HG02884 (cell line): ENCODE data around the gene GIPR.
"Not testable (repeated sequence)": the region's sequence is repeated elsewhere in the genome, so short reads cannot be mapped to it uniquely, and the experiment has no call there.

Source experiments
- ATAC-seq: cut with Tn5 transposase; IDR thresholded peaks from one replicate; pipeline ENCODE4 v1.9.1; 2021; ENCODE audit warnings: mild to moderate bottlenecking, moderate library complexity; ENCODE audit not compliant: unreplicated experiment

GIPR gene

DNA sequence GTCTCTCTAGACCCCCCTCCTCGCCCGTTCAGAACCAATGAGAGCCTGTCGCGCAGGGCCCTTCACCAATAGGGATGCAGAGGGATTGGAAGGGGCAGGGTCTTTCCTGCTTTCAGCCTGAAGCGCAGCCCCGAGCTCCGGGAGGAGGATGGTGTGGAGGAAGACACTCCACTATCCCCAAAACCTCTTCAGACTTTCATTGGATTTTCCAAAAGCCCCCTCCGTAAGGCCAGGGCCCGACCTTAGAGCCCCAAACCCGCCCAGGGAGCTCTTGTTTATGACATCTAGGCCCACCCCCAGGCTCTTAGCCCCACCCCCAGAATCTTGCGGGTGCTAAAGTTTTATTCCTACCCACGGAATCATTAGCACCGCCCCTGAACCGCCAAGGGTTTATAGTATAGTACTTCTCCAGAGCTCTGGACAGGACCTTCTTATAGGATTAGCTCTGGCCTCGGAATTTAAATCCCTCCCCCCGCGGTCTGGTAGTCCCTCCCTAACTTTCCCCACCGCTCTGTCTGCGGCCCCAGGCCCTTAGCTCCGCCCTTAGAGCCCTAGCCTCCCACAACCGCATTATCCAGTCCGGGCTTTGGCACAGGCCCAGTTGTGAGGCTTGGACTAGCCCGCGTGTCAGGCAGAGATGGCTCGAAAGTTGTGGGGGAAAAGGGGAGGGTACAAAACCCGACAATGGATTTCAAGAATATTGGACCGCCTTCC is 22.2 kb upstream of the GIPR start:
- ATAC-seq: no peak

DNA sequence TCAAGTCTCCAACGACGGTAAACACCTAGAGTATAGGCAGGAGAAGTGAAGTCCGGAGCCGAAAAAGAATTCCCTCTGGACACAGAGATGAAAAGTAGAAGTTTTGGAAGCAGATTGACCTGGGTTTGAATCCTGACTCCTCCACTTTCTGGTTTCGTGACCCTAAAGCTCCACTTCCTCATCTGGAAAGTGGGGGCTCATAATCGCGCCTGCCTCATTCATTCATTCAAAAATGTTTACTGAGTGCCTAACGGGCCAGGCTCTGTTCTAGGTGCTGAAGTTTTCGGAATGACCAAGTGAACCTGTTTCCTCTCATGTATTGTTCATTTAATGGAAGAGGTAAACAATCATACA is 21.7 kb upstream of the GIPR start:
- ATAC-seq: no peak

DNA sequence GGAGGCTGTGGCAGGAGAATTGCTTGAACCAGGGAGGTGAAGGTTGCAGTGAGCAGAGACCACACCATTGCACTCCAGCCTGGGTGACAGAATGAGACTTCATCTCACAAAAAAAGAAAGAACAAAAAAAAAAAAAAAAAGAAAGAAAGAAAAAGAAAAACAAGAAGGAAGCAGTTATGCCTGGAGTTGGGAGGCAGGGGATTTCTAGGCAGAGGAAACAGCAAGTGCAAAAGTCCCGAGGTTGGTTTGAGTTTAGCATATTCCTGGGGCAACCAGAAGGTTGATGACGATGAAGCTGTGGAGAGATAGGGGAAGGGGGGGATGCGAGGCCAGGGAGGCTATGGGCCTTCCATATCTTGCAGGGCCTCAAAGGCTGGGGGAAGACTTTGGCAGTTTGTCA is 17.3 kb upstream of the GIPR start:
- ATAC-seq: no peak

DNA sequence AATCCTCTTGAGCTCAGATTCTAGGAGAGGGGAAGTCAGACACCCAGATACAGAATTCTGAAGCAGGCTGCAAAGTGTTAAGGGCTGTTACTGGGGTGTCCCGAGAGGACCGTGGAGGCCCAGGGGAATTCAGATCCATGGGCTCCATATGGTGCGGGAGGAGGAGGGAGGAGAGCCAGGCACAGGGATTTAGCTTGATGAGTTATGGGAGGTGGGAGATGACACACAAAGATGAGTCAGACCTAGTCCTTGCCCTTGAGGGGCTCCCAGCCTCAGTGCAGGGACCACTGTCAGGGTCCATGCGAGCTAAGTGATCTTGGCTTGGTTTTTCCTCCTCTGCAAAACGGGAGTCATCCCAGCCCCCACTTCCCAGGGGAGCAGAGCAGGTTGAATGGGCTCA is 14.4 kb upstream of the GIPR start:
- ATAC-seq: no peak

DNA sequence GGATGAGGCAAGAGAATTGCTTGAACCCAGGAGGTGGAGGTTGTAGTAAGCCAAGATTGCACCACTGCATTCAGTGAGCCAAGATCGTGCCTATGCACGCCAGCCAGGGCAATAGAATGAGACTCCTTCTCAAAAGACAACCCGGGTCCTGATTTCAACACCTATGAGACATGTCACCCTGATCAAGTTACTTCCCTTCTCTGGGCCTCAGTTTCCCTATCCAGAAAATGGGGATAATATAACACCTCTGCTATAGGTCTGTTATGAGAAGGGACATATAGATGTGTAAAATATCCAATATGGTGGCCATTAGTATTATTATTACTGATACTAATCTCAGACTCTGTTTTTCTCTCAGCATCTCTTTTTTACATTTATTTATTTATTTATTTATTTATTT is 12.9 kb upstream of the GIPR start:
- ATAC-seq: no peak

DNA sequence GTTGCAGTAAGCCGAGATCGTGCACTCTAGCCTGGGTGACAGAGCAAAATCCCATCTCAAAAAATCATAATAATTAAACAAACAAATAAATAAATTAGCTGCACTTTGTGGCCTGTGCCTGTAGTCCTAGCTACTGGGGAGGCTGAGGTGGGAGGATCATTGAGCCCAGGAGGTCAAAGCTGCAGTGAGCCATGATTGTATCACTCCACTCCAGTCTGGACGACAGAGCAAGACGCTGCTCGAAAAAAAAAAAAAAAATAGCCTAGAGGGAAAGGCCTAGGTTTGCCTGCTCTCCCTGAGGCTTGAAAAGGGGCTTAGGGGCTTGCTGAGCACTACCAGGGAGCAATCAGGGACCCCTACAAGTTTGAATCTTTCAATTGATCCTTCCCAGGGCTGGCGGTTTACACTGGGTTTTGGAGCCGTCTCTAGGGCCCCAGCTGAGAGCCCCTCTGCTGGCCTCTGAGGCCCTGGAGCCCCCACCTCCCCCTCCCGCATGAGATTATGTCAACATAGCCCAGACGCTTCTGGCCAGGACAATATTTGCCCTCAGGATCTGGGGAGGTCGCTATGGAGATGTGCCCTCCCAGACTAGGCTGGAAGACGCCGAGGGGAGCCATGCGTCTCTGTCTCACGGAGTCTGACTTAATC is 10.4 kb upstream of the GIPR start:
- no peak for ATAC-seq

DNA sequence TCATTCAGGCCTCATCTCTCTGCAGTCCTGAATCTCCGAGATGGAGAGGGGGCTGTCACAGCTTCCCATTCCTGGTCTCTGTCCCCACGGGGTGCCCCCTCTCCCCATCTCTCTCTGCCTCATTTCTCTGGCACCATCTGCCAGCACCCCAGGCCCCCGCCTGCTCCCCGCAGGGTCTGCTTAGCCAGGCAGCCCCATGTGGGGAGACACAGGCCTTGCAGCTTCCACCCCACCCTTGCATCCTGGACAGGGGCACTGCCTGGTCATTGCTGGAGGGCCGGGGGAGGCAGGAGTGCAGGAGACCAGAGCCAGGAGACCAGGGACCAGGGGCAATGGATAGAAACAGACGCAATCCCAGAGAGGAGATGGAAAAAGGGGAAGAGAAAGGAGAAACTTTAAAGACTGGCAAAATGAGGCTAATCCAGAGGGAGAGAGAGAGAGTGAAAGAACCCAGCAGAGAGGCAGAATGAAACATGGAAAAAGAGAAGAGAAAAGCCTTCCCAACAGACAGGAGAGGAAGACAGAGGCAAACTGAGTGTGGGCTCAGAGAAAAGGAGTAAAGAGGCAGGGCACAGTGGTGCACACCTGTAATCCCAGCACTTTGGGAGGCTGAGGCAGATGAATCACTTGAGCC is 8.8 kb upstream of the GIPR start:
- no peak for ATAC-seq

DNA sequence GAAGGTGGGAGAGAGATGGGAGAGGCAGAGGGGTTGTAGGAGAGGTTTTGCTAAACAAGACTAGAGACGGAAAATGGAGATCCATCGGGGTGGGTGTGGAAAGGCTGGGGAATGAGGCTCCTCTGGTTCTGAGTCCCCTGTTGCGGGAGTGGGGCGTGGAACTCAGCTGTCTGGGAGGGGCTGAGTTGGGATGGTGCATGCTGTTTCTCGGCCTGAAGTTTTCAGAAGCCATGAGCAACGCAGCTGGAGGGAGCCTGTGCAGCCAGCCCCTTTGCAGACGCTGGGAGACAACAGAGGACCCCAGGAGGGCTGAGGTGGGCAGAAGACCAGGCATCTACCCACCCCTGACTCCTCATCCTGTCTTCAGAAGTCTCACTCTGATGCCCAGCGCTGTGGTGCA is 7.4 kb upstream of the GIPR start:
- ATAC-seq: no peak

DNA sequence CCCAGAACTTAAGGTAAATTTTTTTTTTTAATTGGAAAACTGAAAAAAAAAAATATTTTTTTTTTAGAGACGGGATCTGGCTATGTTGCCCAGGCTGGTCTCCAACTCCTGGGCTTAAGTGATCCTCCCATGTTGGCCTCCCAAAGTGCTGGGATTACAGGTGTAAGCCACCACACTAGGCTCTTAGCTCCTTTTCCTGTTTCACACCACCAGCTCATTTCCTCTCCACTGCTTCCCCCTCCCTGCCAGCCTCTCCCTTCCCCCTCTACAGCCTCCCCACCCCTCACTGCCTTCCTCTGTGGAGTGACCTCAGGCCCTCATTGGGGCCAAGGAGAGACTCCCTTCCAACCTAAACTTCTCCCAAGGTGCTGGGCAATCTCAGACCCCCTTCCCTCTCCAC is 4.2 kb upstream of the GIPR start:
- no peak for ATAC-seq

DNA sequence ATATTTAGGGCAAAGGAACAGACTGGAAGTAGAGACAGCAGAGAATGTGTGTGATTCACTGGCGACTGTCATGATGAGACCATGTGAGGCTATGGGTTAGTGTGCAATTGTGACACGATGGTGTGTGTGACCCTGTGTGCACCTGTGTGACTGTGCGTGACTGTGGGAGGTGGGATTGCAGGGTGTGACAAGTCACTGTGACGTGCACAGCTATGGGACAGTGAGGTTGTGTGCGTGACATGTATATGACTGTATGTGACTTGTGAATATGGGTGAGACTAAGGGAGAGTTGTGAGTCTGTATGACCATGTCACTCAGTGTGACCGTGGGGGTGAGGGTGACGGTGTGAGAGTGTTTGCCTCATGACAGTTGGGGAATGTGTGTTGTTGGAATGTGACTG is 3.4 kb upstream of the GIPR start:
- ATAC-seq: no peak

DNA sequence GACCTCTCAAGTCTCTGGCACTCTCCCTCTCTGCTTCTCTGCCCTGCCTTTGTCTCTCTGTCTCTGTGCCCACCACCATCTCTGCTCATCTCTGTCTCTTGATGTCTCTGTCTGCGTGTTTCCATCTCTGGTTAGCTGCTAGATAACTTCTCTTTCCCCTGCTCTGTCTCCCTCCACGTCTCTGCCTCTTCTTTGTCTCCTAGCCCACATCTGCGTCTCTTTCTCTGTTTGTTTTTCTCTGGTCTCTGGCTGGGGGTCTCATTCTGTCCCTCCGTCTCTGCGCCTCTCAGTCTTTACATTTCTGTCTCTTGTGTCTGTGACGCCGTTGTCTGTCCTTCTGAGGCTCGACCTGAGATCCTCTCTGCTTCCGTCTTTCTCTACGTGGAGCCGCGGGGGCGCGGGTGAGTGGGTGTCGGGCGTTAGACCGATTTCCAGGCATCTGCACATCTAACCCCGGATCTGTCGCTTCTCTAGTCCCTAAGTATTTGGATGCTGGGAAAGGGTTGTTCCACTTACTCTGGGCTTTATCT is 386 bp downstream of the GIPR start:
- no peak for ATAC-seq

DNA sequence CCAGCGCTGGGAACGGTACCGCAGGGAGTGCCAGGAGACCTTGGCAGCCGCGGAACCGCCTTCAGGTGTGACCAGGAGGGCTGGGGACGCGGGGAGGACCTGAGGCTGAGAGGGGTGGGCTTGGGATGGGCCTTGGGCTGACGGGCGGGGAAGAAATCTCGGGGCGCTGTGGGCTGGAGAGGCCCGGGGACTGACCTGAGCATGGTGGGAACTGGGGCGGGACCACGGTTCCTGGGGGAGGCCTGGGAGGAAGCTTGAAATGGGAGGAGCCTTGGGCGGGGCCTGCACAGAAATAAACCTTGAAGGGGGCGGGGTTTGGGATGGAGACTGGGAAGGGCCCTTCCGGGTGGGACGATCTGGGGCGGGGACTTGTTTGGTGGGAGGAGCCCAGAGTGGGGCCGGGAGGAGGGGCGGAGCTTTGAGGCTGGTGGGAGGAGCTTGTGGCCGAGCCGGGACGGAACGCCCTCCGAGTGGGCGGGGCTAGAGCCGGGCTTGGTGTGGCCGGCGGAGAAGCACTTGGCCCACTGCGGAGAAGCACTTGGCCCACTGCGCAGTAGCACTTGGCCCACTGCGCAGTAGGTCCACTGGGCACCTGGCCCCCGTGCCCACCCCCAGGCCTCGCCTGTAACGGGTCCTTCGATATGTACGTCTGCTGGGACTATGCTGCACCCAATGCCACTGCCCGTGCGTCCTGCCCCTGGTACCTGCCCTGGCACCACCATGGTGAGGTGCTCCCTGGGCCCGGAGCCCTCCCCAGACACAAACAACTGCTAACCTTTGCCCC is 2.8 kb downstream of the GIPR start:
- ATAC-seq: no peak

DNA sequence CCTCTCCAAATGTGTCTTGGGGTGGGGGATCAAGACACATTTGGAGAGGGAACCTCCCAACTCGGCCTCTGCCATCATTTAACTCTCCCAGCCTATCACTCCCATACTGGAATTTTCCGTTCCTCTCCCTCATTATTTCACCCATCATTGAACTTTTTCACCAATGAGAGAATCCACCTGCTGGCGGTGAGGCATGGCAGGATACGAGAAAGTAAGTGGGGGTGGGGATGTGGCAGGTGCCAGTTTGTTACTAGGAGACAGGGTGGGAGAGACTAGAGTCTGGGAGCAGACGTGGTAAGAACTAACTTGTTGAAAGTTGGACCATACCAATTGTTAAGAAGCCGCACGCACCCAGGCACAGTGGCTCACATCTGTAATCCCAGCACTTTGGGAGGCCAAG is 6.9 kb downstream of the GIPR start:
- ATAC-seq: no peak

DNA sequence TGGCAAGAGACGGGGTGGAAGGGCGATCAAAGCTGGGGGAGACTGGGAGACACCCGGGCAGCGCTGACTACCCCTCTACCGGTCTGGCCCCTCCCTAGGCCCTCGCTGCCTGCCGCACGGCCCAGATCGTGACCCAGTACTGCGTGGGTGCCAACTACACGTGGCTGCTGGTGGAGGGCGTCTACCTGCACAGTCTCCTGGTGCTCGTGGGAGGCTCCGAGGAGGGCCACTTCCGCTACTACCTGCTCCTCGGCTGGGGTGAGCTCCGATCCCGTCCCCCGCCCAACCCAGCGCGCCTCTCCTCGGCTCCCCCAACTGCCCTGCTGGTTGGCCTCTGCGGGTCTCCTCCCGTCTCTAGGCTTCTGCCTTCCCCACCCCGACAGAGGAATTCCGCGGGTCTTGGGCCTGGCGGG is 8.8 kb downstream of the GIPR start:
- ATAC-seq: no peak

DNA sequence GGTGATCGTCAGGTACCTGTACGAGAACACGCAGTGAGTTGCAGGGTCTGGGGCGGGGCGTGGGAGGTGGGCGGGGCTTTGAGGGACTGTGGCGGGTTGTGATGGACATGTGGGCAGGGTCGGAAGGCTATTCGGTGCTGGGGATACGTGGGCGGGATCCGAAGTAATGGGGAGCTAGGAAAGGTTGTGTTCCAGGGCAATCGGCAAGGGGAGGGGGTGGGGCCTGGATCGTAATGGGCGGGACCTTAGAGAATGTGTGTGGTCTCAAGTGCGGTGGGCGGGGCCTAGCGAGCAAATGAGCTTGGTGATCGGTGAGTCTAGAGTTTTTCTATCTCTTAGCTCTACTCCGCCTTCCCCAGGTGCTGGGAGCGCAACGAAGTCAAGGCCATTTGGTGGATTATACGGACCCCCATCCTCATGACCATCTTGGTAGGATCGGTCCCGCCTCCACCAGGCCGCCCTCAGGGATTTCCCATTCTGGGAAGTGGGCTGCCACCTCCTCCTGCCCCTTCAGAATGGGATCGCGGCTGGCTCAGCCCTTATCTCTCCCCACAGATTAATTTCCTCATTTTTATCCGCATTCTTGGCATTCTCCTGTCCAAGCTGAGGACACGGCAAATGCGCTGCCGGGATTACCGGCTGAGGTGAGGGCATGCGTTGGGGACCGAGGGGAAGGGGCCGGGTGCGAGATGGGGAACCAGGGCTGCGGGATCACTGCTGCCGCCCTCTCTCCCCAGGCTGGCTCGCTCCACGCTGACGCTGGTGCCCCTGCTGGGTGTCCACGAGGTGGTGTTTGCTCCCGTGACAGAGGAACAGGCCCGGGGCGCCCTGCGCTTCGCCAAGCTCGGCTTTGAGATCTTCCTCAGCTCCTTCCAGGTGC is 9.6 kb downstream of the GIPR start:
- no peak for ATAC-seq

DNA sequence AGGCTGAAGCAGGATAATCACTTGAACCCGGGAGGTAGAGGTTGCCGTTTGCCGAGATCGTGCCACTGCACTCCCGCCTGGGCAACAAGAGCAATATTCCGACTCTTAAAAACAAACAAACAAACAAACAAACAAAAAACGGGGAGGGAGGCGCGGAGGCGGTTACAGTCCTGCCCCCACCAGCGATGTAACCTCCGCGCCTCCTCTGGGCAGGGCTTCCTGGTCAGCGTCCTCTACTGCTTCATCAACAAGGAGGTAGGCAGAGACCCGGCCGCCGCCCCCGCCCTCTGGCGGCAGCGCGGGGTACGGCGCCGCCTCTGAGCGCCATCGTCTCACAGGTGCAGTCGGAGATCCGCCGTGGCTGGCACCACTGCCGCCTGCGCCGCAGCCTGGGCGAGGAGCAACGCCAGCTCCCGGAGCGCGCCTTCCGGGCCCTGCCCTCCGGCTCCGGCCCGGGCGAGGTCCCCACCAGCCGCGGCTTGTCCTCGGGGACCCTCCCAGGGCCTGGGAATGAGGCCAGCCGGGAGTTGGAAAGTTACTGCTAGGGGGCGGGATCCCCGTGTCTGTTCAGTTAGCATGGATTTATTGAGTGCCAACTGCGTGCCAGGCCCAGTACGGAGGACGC is 13.5 kb downstream of the GIPR start:
- no peak for ATAC-seq

DNA sequence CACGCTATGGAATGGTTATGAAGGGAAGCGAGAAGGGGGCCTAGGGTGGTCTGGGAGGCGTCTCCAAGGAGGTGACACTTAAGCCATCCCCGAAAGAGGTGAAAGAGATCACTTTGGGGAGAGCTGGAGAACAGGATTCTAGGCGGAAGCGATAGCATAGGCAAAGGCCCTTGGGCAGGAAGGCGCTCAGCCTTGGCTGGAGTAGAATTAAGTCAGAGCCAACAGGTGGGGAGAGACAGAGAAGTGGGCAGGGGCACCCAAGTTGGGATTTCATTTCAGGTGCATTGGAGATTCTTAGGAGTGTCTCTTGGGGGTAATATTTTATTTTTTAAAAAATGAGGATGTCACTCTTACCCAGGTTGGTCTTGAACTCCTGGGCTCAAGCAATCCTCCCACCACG is 14.1 kb downstream of the GIPR start:
- no peak for ATAC-seq

DNA sequence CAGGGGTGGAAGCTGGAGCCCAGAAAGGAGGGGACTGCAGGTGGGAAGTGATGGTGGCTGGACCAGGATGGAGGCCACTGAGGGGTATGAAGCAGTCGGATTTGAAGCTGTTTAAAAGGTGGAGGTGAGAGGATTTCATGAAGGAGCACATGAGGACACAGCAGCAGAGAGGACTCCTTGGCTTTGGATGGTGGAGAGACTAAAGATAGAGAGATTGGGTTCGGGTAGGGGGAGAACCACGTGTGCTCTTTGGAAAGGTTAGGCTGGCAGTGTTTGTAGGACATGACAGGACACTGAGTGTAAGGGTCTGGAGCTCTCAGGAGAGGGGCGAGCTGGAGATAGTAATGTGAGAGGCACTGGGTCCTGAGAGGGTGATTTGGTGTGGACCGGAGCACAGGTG is 14.9 kb downstream of the GIPR start:
- ATAC-seq: no peak

DNA sequence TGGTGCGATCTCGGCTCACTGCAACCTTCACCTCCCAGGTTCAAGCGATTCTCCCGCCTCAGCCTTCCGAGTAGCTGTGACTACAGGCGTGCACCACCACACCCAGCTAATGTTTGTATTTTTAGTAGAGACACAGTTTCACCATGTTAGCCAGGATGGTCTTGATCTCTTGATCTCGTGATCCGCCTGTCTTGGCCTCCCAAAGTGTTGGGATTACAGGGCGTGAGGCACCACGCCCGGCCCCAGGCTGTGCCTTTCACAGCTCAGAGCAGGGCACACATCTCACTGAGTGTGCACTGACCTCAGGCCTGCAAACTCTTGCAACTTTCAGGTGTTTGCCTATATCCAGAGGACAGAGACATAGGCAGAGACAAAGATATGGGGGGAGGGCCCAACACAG is 17.0 kb downstream of the GIPR start:
- not testable (repeated sequence) for ATAC-seq

DNA sequence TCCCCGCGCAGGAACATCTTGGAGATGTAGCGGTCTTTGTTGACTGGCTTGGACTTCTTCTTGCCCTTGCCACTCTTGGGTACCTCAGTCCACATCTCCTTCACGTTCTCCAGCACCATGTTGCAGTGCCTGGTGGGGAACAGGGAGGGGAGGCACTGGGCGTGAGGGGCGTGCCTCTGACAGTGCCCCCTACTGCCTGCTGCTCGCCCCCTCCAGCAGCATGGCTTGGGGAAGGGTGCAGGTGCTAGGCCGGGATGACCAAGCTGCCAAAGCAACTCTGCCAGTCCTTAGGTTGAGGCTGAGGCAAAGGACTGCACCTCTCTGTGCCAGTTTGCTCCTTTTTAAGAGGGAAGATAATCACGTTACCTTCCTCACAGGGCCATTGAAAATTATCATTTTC is 19.6 kb downstream of the GIPR start:
- no peak for ATAC-seq
